ENCODE results near the gene OR4C45.

GRCh38 chr11:50071584-50072225, 39.0 kb downstream of the OR4C45 start:
- TF ChIP-seq CTCF (conservative IDR thresholded peaks at IDR 0.05; ENCODE audit: low read length) (no peak), EZH2phosphoT487 (IDR thresholded peaks at IDR 0.05; ENCODE audit: borderline replicate concordance) (no peak)
